DND-41 (cell line): ENCODE measurements around the gene GHDC.
"Not testable (repeated sequence)": the region's sequence is repeated elsewhere in the genome, so short reads cannot be mapped to it uniquely, and the experiment has no call there.

Experiments
- EZH2 ChIP-seq: IDR thresholded peaks from 3 replicates; pipeline ENCODE4 v1.6.1; 2012; ENCODE audit warnings: borderline replicate concordance, low read depth, mild to moderate bottlenecking, moderate library complexity, low read length, inconsistent platforms; ENCODE audit not compliant: severe bottlenecking
- TF ChIP-seq, protein P1 (sequence below): IDR thresholded peaks from 2 replicates; pipeline ENCODE4 v1.5.1; 2012; ENCODE audit warnings: borderline replicate concordance, low read length, moderate library complexity, mild to moderate bottlenecking; ENCODE audit not compliant: poor library complexity, severe bottlenecking; ENCODE audit errors: extremely low read depth

DNA sequence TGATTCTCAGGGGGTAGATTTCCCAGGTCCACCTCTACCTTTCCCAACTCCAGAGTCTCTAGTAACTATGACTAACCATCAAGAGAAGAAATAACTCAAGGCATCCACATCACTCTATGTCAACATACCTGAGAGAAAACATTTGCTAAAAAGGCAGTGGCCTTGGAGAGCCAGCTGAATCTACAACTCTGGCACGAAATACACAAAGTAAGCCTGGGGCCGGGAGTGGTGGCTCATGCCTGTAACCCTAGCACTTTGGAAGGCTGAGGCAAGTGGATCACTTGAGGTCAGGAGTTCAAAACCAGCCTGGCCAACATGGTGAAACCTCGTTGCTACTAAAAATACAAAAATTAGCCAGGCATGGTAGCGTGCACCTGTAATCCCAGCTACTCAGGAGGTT, 51.2 kb downstream of the GHDC start:
- TF ChIP-seq, protein P1, sequence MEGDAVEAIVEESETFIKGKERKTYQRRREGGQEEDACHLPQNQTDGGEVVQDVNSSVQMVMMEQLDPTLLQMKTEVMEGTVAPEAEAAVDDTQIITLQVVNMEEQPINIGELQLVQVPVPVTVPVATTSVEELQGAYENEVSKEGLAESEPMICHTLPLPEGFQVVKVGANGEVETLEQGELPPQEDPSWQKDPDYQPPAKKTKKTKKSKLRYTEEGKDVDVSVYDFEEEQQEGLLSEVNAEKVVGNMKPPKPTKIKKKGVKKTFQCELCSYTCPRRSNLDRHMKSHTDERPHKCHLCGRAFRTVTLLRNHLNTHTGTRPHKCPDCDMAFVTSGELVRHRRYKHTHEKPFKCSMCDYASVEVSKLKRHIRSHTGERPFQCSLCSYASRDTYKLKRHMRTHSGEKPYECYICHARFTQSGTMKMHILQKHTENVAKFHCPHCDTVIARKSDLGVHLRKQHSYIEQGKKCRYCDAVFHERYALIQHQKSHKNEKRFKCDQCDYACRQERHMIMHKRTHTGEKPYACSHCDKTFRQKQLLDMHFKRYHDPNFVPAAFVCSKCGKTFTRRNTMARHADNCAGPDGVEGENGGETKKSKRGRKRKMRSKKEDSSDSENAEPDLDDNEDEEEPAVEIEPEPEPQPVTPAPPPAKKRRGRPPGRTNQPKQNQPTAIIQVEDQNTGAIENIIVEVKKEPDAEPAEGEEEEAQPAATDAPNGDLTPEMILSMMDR, result not testable (repeated sequence)
- TF ChIP-seq EZH2, result not testable (repeated sequence)
